CD14-positive monocyte (primary cell): ENCODE results near the gene TLR6. TPM values are rescaled to one million over a fixed set of nuclear protein-coding genes. Genes with fewer than 3 reads are reported as not detected.
A peak's percentile ranks its signal among the peaks of the same experiment; 100 is the strongest.

Experiments used
- DNase-seq, 3 donors: peaks; one replicate each; pipeline ENCODE4 v3.0.0-alpha.2; 2011 to 2022
- H2AFZ ChIP-seq: 2 replicates; pipeline ENCODE4 v1.6.0; 2012; ENCODE audit warnings: mild to moderate bottlenecking, low read depth, low read length, inconsistent platforms; ENCODE audit not compliant: insufficient read depth, poor library complexity, severe bottlenecking
- H3K27ac ChIP-seq, 2 donors: 1 replicate in 1 of 2; 2 replicates in 1 of 2; pipeline ENCODE4 v1.5.1; 2012 to 2013; ENCODE audit warnings: low read length in 2 of 2, control low read depth in 1 of 2, inconsistent platforms in 1 of 2, low read depth in 1 of 2, mild to moderate bottlenecking in 1 of 2
- H3K27me3 ChIP-seq, 2 donors: one replicate each; pipeline versions ENCODE4 v1.6.0 to v1.6.1; 2011 to 2013; ENCODE audit warnings: low read length in 2 of 2; ENCODE audit not compliant: control insufficient read depth in 2 of 2, insufficient read depth in 2 of 2
- H3K36me3 ChIP-seq, 2 donors: replicated peaks in 1 of 2; 1 replicate in 1 of 2; 2 replicates in 1 of 2; pipeline versions ENCODE4 v1.5.1 to v1.6.1; 2012 to 2013; ENCODE audit warnings: low read length in 2 of 2, control low read depth in 1 of 2, inconsistent platforms in 1 of 2, mild to moderate bottlenecking in 1 of 2; ENCODE audit not compliant: insufficient read depth in 2 of 2, control insufficient read depth in 1 of 2
- H3K4me1 ChIP-seq, 2 donors: 1 replicate in 1 of 2; 2 replicates in 1 of 2; pipeline versions ENCODE4 v1.5.1 to v1.6.1; 2012 to 2013; ENCODE audit warnings: low read length in 2 of 2, control low read depth in 1 of 2, inconsistent platforms in 1 of 2, mild to moderate bottlenecking in 1 of 2, moderate library complexity in 1 of 2; ENCODE audit not compliant: insufficient read depth in 2 of 2, control insufficient read depth in 1 of 2
- H3K4me2 ChIP-seq: replicated peaks from 2 replicates; pipeline ENCODE3; 2012; ENCODE audit warnings: low read length, moderate library complexity, mild to moderate bottlenecking; ENCODE audit not compliant: poor library complexity, severe bottlenecking; ENCODE audit errors: extremely low read depth
- H3K4me3 ChIP-seq, 3 experiments: fragments of 200-600 bp in 1 of 3; sonication (generic) in 1 of 3; replicated peaks in 1 of 3; 1 replicate in 2 of 3; 2 replicates in 1 of 3; pipeline ENCODE4 v1.5.1; 2011 to 2013; ENCODE audit warnings: low read length in 3 of 3, mild to moderate bottlenecking in 3 of 3, control low read depth in 2 of 3, low read depth in 2 of 3, inconsistent platforms in 1 of 3, moderate library complexity in 1 of 3
- H3K79me2 ChIP-seq: 2 replicates; pipeline ENCODE4 v1.6.0; 2012; ENCODE audit warnings: mild to moderate bottlenecking, control low read depth, inconsistent platforms, low read length, moderate library complexity; ENCODE audit not compliant: insufficient read depth
- H3K9ac ChIP-seq: 2 replicates; pipeline ENCODE4 v1.6.0; 2017; ENCODE audit warnings: low read length, mild to moderate bottlenecking; ENCODE audit not compliant: insufficient read depth, poor library complexity, severe bottlenecking
- H3K9me3 ChIP-seq, 2 donors: replicated peaks in 1 of 2; 1 replicate in 1 of 2; 2 replicates in 1 of 2; pipeline versions ENCODE4 v1.5.1 to v1.6.1; 2012 to 2013; ENCODE audit warnings: low read length in 2 of 2, control low read depth in 1 of 2; ENCODE audit not compliant: control insufficient read depth in 1 of 2, insufficient read depth in 1 of 2
- H4K20me1 ChIP-seq: 2 replicates; pipeline ENCODE4 v1.6.0; 2012; ENCODE audit warnings: mild to moderate bottlenecking, low read length, control low read depth, moderate library complexity; ENCODE audit not compliant: insufficient read depth
- H3K27ac Mint-ChIP-seq, 7 donors: one replicate each; pipeline ENCODE4 v1.8.0; 2020; ENCODE audit warnings: mild to moderate bottlenecking in 7 of 7, mixed read lengths in 7 of 7, moderate library complexity in 6 of 7, inconsistent platforms in 2 of 7
- H3K27me3 Mint-ChIP-seq, 3 donors: one replicate each; pipeline ENCODE4 v1.8.0; 2021 to 2022; ENCODE audit warnings: low read depth in 3 of 3, mild to moderate bottlenecking in 3 of 3, mixed read lengths in 3 of 3, moderate library complexity in 3 of 3, inconsistent platforms in 1 of 3
- H3K36me3 Mint-ChIP-seq, 2 donors: one replicate each; pipeline ENCODE4 v1.8.0; 2020; ENCODE audit warnings: mixed read lengths in 2 of 2, inconsistent platforms in 1 of 2, mild to moderate bottlenecking in 1 of 2
- H3K4me1 Mint-ChIP-seq: one replicate; pipeline ENCODE4 v1.8.0; 2020; ENCODE audit warnings: mild to moderate bottlenecking, mixed read lengths
- H3K4me3 Mint-ChIP-seq, 2 donors: one replicate each; pipeline ENCODE4 v1.8.0; 2020; ENCODE audit warnings: mild to moderate bottlenecking in 2 of 2, mixed read lengths in 2 of 2, moderate library complexity in 1 of 2
- H3K9me3 Mint-ChIP-seq, 7 donors: one replicate each; pipeline ENCODE4 v1.8.0; 2020 to 2022; ENCODE audit warnings: mixed read lengths in 7 of 7, mild to moderate bottlenecking in 6 of 7, moderate library complexity in 6 of 7, inconsistent platforms in 2 of 7
- WGBS: methylation state at CpG from one replicate; pipeline ENCODE4 v1.1.5; 2013; ENCODE audit warnings: missing lambda C conversion rate; ENCODE audit not compliant: insufficient coverage; 5-methylcytosine and 5-hydroxymethylcytosine counted together
- intact Hi-C, 2 donors: fragments of 100-400 bp; cut with micrococcal nuclease; formaldehyde crosslinking; loops; one replicate each; pipeline versions ENCODE4 v1.15.0 to v1.15.1; 2023
- polyA plus RNA-seq, 3 donors: library from polyadenylated mRNA; depleted of rRNA in 1 of 3; unstranded in 2 of 3; stranded (reverse) in 1 of 3; fragments of 300-500 nt in 2 of 3; fragments of >200 nt in 1 of 3; fragmentation: Illumina TruSeq in 2 of 3; gene quantifications; 1 replicate in 2 of 3; 2 replicates in 1 of 3; pipeline ENCODE4 v1.2.3, GENCODE V29; 2012 to 2021
- TF ChIP-seq, protein P1 (sequence below): fragments of 200-600 bp; IDR thresholded peaks from one replicate; pipeline ENCODE4 v1.8.0; 2022; ENCODE audit warnings: antibody characterized with exemption, mild to moderate bottlenecking

The TLR6 gene
- polyA plus RNA-seq, 3 donors, result 7.7 to 12.7 (median 11.5) TPM

DNA sequence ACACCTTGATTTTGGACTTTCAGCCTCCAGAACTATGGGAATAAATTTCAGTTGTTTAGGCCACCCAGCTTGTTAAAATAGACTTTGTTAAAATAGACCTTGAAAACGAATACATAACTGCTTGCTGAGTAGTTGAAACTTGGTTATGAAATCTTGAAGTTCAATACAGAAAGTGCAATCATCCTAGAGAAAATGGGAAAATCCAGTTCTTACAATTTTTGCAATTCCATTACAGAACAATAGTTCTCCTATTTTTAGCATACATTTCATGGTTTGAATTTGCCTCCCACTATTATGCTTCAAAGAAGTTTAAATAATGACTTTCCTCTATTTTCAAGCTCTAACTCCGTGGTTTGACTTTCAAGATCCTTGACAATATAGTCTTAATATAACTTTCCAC is 62.6 kb downstream of the TLR6 start:
- H3K27me3 ChIP-seq, result no peaks in the 10 kb centered on the region
- H2AFZ ChIP-seq, result no peak overlapping the region
- peaks cover 3 to 35% of the 10 kb centered on the region in 2 donors for H3K9me3 ChIP-seq
- Mint-ChIP-seq H3K27ac (peak overlapping the region in 5 of 7 donors; percentile 10 to 79 (median 58)), H3K27me3 (peaks cover 0 to 2% (median 0%) of the 10 kb centered on the region in 3 donors), H3K9me3 (peaks cover 10 to 20% (median 12%) of the 10 kb centered on the region in 7 donors), H3K4me3 (no peak overlapping the region), H3K36me3 (peaks cover 47 to 56% of the 10 kb centered on the region in 2 donors), H3K4me1 (peaks cover 59% of the 10 kb centered on the region)
- H3K4me3 ChIP-seq, result no peak overlapping the region
- H3K4me2 ChIP-seq, result no peak overlapping the region
- peaks cover 23% of the 10 kb centered on the region for H4K20me1 ChIP-seq
- peak overlapping the region in 1 of 2 donors; percentile 68 for H3K27ac ChIP-seq
- peaks cover 63% of the 10 kb centered on the region for H3K79me2 ChIP-seq
- peaks cover 50 to 71% of the 10 kb centered on the region in 2 donors for H3K4me1 ChIP-seq
- TF ChIP-seq, protein P1, sequence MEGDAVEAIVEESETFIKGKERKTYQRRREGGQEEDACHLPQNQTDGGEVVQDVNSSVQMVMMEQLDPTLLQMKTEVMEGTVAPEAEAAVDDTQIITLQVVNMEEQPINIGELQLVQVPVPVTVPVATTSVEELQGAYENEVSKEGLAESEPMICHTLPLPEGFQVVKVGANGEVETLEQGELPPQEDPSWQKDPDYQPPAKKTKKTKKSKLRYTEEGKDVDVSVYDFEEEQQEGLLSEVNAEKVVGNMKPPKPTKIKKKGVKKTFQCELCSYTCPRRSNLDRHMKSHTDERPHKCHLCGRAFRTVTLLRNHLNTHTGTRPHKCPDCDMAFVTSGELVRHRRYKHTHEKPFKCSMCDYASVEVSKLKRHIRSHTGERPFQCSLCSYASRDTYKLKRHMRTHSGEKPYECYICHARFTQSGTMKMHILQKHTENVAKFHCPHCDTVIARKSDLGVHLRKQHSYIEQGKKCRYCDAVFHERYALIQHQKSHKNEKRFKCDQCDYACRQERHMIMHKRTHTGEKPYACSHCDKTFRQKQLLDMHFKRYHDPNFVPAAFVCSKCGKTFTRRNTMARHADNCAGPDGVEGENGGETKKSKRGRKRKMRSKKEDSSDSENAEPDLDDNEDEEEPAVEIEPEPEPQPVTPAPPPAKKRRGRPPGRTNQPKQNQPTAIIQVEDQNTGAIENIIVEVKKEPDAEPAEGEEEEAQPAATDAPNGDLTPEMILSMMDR, result no peak
- no CpG with 5 or more reads among the region's 2 CpGs for WGBS
- no peak for DNase-seq
- intact Hi-C loops, result no loop called here
- no peak overlapping the region for H3K9ac ChIP-seq
- H3K36me3 ChIP-seq, result peaks cover 16 to 41% of the 10 kb centered on the region in 2 donors

DNA sequence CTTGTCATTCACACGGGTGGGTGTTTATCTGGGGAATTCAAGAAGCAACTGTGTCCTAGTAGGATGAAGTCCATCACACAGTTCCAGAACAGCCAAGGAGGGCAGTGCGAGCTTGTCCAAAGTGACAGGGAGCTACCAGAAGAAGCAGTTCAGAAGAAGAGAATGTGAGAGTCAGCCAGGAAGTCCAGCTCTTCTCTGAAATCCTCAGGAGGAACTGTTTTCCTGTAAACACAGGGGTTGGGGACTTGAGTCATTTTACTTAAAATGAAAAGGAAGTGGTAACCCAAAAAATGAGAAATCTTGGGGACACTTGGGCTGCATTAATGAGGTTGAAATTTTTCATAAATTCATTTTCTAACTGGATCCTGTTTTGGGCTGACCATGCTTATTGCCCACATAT is 65.6 kb downstream of the TLR6 start:
- peaks cover 71 to 89% of the 10 kb centered on the region in 2 donors for H3K4me1 ChIP-seq
- no peaks in the 10 kb centered on the region for H3K27me3 ChIP-seq
- H3K9me3 ChIP-seq, result peaks cover 0 to 7% of the 10 kb centered on the region in 2 donors
- no peak overlapping the region for H3K9ac ChIP-seq
- peak; percentile 59 to 87 (median 78) for DNase-seq
- Mint-ChIP-seq H3K27me3 (no peaks in the 10 kb centered on the region), H3K4me1 (peaks cover 68% of the 10 kb centered on the region), H3K36me3 (peaks cover 17 to 28% of the 10 kb centered on the region in 2 donors), H3K4me3 (peak overlapping the region in 1 of 2 donors; percentile 70), H3K9me3 (peaks cover 3 to 10% (median 6%) of the 10 kb centered on the region in 7 donors), H3K27ac (peak overlapping the region; percentile 82 to 97 (median 94))
- peak overlapping the region; percentile 63 for H3K4me2 ChIP-seq
- peaks cover 42% of the 10 kb centered on the region for H3K79me2 ChIP-seq
- peak overlapping the region; percentile 43 to 88 for H3K27ac ChIP-seq
- intact Hi-C loops, result no loop called here
- TF ChIP-seq, protein P1, result no peak
- peak overlapping the region in 1 of 3 experiments; percentile 60 for H3K4me3 ChIP-seq
- no peak overlapping the region for H2AFZ ChIP-seq
- peaks cover 0 to 10% of the 10 kb centered on the region in 2 donors for H3K36me3 ChIP-seq
- WGBS, result 7% methylated on average over 2 of the region's 2 CpGs
- peaks cover 7% of the 10 kb centered on the region for H4K20me1 ChIP-seq
